HG02840 (cell line): ENCODE data around the gene ACTL6B.
A peak's percentile ranks its signal among the peaks of the same experiment; 100 is the strongest.

Source experiments
- ATAC-seq: cut with Tn5 transposase; IDR thresholded peaks from one replicate; pipeline ENCODE4 v1.9.1; 2021; ENCODE audit warnings: mild to moderate bottlenecking, moderate library complexity, moderate number of reproducible peaks; ENCODE audit not compliant: unreplicated experiment, low FRiP score

Gene ACTL6B

DNA sequence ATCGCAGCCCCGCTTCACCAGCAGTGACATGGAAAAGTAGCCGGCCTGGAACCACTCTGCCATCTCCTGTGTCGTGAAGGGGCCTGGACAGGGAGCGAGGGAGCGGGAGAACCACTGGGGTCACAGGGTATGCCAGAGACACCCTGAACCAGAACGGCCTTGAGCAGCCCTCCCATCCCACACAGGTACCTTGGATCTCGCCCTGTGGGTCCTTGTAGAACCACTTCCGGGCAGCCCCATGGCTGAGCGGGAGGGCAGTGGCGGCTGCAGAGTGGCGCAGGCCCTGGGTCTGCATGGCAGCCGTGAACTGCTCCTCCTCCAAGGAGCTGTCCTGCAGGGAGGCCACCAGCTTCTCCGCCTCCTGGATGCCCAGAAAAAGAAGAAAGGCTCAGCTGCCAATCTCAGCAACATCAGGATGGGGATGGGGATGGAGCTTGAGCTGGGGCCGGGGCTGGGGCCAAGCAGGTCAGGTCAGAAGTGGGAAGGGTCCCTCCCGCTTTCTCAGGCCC lies 28.3 kb upstream of the ACTL6B start:
- no peak for ATAC-seq

GRCh38 chr7:100683659-100684533 lies 27.6 kb upstream of the ACTL6B start:
- no peak for ATAC-seq

DNA sequence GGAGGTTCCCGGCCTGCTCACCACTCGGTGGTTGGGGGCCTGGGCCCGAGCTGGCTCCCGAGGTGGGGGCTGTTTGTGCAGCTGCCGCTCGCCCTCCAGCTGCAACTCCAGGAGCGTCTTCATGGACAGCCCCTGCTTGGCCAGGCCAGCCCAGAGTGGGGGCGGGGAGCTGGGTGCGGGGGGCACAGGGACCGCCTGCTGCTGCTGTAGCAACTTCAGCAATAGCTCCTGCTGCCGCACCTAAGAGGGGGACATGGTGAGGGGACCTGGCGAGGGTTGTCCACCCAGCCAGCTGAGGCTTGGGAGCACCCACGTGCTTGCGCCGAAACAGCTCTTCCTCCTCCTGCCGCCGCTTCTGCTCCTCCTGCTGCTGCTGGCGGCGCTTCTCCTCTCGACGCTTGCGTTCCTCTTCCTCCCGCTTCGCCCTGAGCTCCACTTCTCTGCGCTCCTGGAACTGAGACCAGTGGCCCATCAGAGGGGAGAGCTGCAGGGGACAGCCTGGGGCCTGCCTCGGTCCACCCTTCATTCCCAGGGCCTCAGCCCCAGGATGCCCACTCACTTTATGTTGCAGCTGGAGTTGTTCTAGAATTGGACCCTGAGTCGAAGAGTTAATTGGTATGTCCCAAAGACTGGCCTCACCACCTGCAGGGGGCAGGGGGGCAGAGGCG lies 26.9 kb upstream of the ACTL6B start:
- no peak for ATAC-seq

GRCh38 chr7:100682228-100682741 lies 26.0 kb upstream of the ACTL6B start:
- no peak for ATAC-seq

- no peak for ATAC-seq
These were observed 25.4 kb upstream of the ACTL6B start for GRCh38 chr7:100681491-100682227.

DNA sequence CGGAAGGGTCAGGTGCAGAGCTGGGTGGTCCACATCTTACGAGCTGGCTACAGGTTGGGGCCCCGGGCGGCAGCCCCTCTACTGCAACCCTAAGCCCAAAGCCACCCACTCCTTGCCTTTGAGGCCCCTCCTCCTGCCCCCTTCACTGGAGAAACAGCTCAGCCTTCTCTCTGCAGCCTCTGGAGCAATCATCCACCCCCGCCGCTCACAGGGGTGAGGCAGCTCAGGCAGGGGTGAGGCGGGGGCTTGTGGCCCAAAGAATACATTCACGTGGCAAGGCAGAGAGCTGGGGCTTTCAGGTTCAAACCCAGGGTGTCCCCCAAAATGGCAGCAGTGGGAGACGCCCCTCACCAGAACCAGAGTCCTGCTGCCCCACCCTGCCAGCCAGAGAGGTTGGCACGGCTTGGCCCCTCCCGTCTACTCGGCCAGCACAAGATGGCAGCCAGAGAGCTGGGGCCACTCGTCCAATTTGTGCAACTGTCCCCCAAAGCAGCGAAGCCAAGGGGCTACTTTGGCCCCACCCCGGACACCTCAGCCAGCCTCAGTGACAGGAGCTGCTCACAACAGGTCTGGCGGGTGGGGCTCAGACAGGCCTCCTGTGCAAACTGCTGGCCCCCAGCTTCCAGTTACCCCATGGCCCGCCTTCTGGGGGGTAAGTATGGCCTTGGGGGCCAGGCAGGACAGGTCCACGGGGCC lies 24.5 kb upstream of the ACTL6B start:
- ATAC-seq = no peak

GRCh38 chr7:100679927-100680575 lies 23.8 kb upstream of the ACTL6B start:
- ATAC-seq = no peak

DNA sequence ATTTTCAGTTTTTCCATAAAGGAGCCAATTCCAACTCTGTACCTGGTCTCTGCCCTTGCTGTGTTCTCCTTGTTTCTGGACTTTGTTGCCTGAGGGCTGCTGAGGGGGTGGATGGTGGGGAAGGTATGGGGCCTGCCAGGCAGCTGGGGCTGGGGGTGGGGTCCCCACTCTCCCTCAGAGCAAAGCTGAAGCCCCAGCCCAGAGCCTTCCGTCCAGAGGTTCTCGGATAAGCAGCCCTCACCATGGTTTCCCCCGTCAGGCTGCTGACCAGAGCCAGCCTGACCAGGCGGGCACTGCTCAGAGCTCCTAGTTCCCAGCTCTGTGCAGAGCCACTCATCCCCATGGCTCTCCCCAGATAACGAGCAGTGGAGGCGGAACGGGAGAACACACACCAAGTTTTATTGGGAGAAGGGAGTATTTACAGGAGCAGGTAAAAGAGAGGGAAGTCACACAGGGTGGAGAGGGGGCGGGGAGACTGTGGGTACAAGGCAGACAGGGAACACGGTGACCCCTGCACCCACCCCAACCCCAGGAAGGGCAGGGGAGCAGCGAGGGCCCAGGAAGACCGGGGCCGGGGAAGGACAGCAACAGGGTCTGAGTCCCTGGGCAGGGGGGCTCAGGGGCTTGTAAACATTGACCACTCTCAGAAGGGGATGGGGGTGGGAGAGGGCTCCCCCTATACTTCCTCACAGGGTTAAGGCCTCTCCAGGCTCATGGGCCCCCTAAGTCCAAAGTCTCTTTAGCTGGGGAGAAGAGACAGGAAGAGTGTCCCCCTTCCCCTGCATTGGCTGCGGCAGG lies 23.1 kb upstream of the ACTL6B start:
- ATAC-seq = no peak

DNA sequence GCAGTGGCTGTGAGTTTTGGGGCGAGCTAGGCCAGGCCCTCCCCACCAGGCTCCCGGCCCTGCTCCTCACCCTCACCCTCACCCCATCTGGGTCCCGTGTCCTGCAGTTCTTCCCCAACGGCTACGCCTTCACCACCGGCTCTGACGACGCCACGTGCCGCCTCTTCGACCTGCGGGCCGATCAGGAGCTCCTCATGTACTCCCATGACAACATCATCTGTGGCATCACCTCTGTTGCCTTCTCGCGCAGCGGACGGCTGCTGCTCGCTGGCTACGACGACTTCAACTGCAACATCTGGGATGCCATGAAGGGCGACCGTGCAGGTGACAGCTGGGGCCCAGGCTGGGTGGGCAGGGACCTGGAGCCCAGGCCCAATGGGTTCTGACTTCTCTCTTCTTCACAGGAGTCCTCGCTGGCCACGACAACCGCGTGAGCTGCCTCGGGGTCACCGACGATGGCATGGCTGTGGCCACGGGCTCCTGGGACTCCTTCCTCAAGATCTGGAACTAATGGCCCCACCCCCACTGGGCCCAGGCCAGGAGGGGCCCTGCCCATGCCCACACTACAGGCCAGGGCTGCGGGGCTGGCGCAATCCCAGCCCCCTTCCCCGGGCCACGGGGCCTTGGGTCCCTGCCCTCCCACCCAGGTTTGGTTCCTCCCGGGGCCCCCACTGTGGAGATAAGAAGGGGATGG lies 22.2 kb upstream of the ACTL6B start:
- no peak for ATAC-seq

- no peak for ATAC-seq
These were observed 21.3 kb upstream of the ACTL6B start for GRCh38 chr7:100677308-100678267.

- no peak for ATAC-seq
These were observed 20.5 kb upstream of the ACTL6B start for GRCh38 chr7:100676501-100677306.

DNA sequence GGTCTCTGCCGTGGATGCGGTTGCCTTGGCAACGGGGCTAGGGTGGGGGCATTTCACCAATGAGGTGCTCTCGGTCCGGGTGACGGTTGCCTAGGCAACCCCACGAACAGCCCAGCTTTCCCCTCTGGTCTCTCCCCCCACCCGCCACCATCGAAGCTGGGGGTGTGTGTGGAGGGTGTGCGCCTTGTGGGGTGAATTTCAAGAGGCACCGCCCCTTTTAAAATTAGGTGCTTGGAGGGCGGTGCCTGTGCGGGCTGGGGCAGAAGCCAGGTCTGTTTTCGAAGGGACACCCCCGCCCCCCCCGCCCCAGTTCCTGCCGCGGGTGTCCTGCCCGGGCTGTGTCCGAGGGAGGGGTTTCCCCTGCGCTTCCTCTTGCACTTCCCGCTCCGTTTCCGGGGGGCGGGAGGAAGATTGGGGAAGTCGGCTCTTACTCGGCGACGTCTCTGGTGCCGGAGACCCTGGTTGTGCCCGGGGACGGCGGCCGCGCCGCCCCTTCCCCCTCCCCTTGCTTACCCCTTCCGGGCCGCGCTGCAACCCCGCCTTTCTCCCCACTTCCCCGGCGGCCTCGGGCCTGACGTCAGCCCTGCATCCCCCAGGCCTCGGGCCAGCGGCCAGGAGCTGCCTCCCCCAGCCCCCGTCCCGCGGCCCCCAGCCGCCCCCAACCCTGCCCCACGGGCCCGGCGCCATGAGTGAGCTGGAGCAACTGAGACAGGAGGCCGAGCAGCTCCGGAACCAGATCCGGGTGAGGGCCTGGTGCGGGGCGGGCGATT lies 19.5 kb upstream of the ACTL6B start:
- peak; percentile 32 for ATAC-seq

GRCh38 chr7:100675105-100675451 lies 18.8 kb upstream of the ACTL6B start:
- no peak for ATAC-seq

- ATAC-seq = no peak
These were observed 18.3 kb upstream of the ACTL6B start for GRCh38 chr7:100674411-100675104.

- ATAC-seq = peak; percentile 1
These were observed 17.7 kb upstream of the ACTL6B start for GRCh38 chr7:100673942-100674410.
